ENCODE results near the gene CLEC2A.

GRCh38 chr12:9977916-9978315 is 45.7 kb upstream of the CLEC2A start:
- TF ChIP-seq TAF1 (IDR thresholded peaks at IDR 0.05; ENCODE audit: low read depth, low read length): no peak
- TF ChIP-seq POU2F2 (IDR thresholded peaks at IDR 0.05; ENCODE audit: low read depth, low read length): no peak
